ENCODE measurements around the gene ABHD17A. TPM values are rescaled to one million over a fixed set of nuclear protein-coding genes. Genes with fewer than 3 reads are reported as not detected.

Gene ABHD17A
- total and polyA plus RNA-seq, 9 of the 15 experiments (the other 6 are each of a cell fraction or from before 2014, with no cell fraction given) = 0.04 to 135 (median 21.8) TPM; not detected in 1

GRCh38 chr19:1855040-1855827 lies 30.1 kb downstream of the ABHD17A start (continued):
- TF ChIP-seq RBM15 (IDR thresholded peaks at IDR 0.05; ENCODE audit: insufficient read depth, low read length) (no peak), TCF7 (IDR thresholded peaks at IDR 0.05; ENCODE audit: borderline replicate concordance) (0 out of 2 replicates have a peak, but pooled peaks have one; percentile 17), HDGF (IDR thresholded peaks at IDR 0.05) (peak; percentile 17; the same call in 1 of the 2 replicates), GABPA (tag; conservative IDR thresholded peaks at IDR 0.05; ENCODE audit: low read depth) (peak; percentile 72), KDM5B (IDR thresholded peaks at IDR 0.05; ENCODE audit: insufficient replicate concordance, low read depth, low read length) (peak; percentile 71), ZFX (CRISPR knock-in tag; IDR thresholded peaks at IDR 0.05) (peak; percentile 62), MLLT1 (IDR thresholded peaks at IDR 0.05) (peak in 1 of 2 experiments; percentile 21; a peak in 1 of 4 replicates), YY1 (IDR thresholded peaks at IDR 0.05; ENCODE audit: borderline replicate concordance in 1 of 3, control insufficient read depth in 1 of 3, extremely low read depth in 1 of 3, insufficient read depth in 3 of 3, insufficient read length in 1 of 3, insufficient replicate concordance in 2 of 3, low read depth in 1 of 3, low read length in 2 of 3) (peak in 2 of 3 experiments; percentile 46 to 61), POLR2B (IDR thresholded peaks at IDR 0.05; ENCODE audit: low read depth, partially characterized antibody) (peak; percentile 61), ARID1B (IDR thresholded peaks at IDR 0.05) (0 out of 2 replicates have a peak, but pooled peaks have one; percentile 30), TEAD2 (tag; IDR thresholded peaks at IDR 0.05) (0 out of 2 replicates have a peak, but pooled peaks have one; percentile 37), EP400 (IDR thresholded peaks at IDR 0.05) (peak; percentile 63), ZBTB7A (IDR thresholded peaks at IDR 0.05; ENCODE audit: borderline replicate concordance, control insufficient read depth, low read depth, low read length) (peak; percentile 67; the same call in 1 of the 2 replicates), PKNOX1 (IDR thresholded peaks at IDR 0.05) (peak; percentile 35; the same call in 1 of the 2 replicates), KDM2B (CRISPR knock-in tag; IDR thresholded peaks at IDR 0.05) (0 out of 2 replicates have a peak, but pooled peaks have one; percentile 35), MITF (IDR thresholded peaks at IDR 0.05) (0 out of 2 replicates have a peak, but pooled peaks have one; percentile 17), JUND (IDR thresholded peaks at IDR 0.05; ENCODE audit: borderline replicate concordance, low read depth, low read length) (peak; percentile 24; the same call in 1 of the 2 replicates), JUND (tag; IDR thresholded peaks at IDR 0.05; ENCODE audit: borderline replicate concordance, low read depth, low read length) (peak; percentile 46; the same call in 1 of the 3 replicates), NRF1 (conservative IDR thresholded peaks at IDR 0.05 in 1 of 2, IDR thresholded peaks at IDR 0.05 in 1 of 2) (peak; percentile 34 to 57; a peak in 3 of 4 replicates), CREB3L1 (IDR thresholded peaks at IDR 0.05; ENCODE audit: borderline replicate concordance, low read depth) (0 out of 2 replicates have a peak, but pooled peaks have one; percentile 7)

Measured in K562 (cell line).